NB4 (cell line): ENCODE results near the gene FOXJ3.

Experiments
- CTCF ChIP-seq: IDR thresholded peaks from one replicate; pipeline ENCODE4 v1.5.1; 2012; ENCODE audit warnings: low read depth, low read length
- MAX ChIP-seq: IDR thresholded peaks from 2 replicates; pipeline ENCODE4 v1.6.1; 2011; ENCODE audit warnings: low read depth, low read length
- POLR2A ChIP-seq: IDR thresholded peaks from 2 replicates; pipeline ENCODE4 v1.6.1; 2011; ENCODE audit warnings: mild to moderate bottlenecking; ENCODE audit not compliant: insufficient read length; ENCODE audit errors: extremely low read depth

- no peak for TF ChIP-seq MAX
- TF ChIP-seq CTCF, result no peak
- TF ChIP-seq POLR2A, result no peak
Observed at GRCh38 chr1:42150651-42151050, 184.4 kb downstream of the FOXJ3 start.
